ENCODE data around the gene SPATA2. TPM values are rescaled to one million over a fixed set of nuclear protein-coding genes. Genes with fewer than 3 reads are reported as not detected.
A peak's percentile ranks its signal among the peaks of the same experiment; 100 is the strongest.

SPATA2 gene
- total RNA-seq, 1 experiment from 2014 or later: 0.56 TPM

- H3K4me3 ChIP-seq: no peak overlapping the region
- no peaks in the 10 kb centered on the region for H3K9me3 ChIP-seq
- H3K36me3 ChIP-seq: peaks cover 21% of the 10 kb centered on the region
- no peaks in the 10 kb centered on the region for H3K27me3 ChIP-seq
- no peak for DNase-seq
Observed at GRCh38 chr20:49892260-49892659, 23.1 kb downstream of the SPATA2 start.

GRCh38 chr20:49891476-49892110 is 23.7 kb downstream of the SPATA2 start:
- no peak for DNase-seq
- no peaks in the 10 kb centered on the region for H3K9me3 ChIP-seq
- peaks cover 21% of the 10 kb centered on the region for H3K36me3 ChIP-seq
- H3K27me3 ChIP-seq: no peaks in the 10 kb centered on the region
- no peak overlapping the region for H3K4me3 ChIP-seq

- DNase-seq: no peak
Observed at GRCh38 chr20:49890471-49891361, 24.6 kb downstream of the SPATA2 start.

GRCh38 chr20:49889935-49890333 is 25.4 kb downstream of the SPATA2 start:
- H3K4me3 ChIP-seq: no peak overlapping the region
- H3K36me3 ChIP-seq: peaks cover 26% of the 10 kb centered on the region
- DNase-seq: no peak
- H3K27me3 ChIP-seq: no peaks in the 10 kb centered on the region
- no peaks in the 10 kb centered on the region for H3K9me3 ChIP-seq

More at GRCh38 chr20:49890471-49891361, 24.6 kb downstream of the SPATA2 start:
- Histone ChIP-seq H3K9me3 (no peaks in the 10 kb centered on the region), H3K36me3 (peaks cover 21% of the 10 kb centered on the region), H3K27me3 (no peaks in the 10 kb centered on the region), H3K4me3 (no peak overlapping the region)

- H3K9me3 ChIP-seq: no peaks in the 10 kb centered on the region
- no peaks in the 10 kb centered on the region for H3K27me3 ChIP-seq
- peaks cover 30% of the 10 kb centered on the region for H3K36me3 ChIP-seq
- DNase-seq: no peak
- no peak overlapping the region for H3K4me3 ChIP-seq
Observed at GRCh38 chr20:49889001-49889934, 26.1 kb downstream of the SPATA2 start.

GRCh38 chr20:49888212-49889000 is 26.9 kb downstream of the SPATA2 start:
- Histone ChIP-seq H3K27me3 (no peaks in the 10 kb centered on the region), H3K4me3 (no peak overlapping the region), H3K9me3 (no peaks in the 10 kb centered on the region), H3K36me3 (peaks cover 36% of the 10 kb centered on the region)
- no peak for DNase-seq

- H3K36me3 ChIP-seq: peaks cover 41% of the 10 kb centered on the region
- H3K4me3 ChIP-seq: no peak overlapping the region
- H3K27me3 ChIP-seq: no peaks in the 10 kb centered on the region
- DNase-seq: no peak
- no peaks in the 10 kb centered on the region for H3K9me3 ChIP-seq
Observed at GRCh38 chr20:49887251-49888211, 27.8 kb downstream of the SPATA2 start.

- DNase-seq: no peak
- H3K9me3 ChIP-seq: no peaks in the 10 kb centered on the region
- H3K36me3 ChIP-seq: peaks cover 41% of the 10 kb centered on the region
- H3K4me3 ChIP-seq: no peak overlapping the region
- no peaks in the 10 kb centered on the region for H3K27me3 ChIP-seq
Observed at GRCh38 chr20:49886571-49887213, 28.6 kb downstream of the SPATA2 start.

GRCh38 chr20:49885558-49886332 is 29.6 kb downstream of the SPATA2 start:
- Histone ChIP-seq H3K9me3 (no peaks in the 10 kb centered on the region), H3K36me3 (peaks cover 43% of the 10 kb centered on the region), H3K4me3 (no peak overlapping the region), H3K27me3 (no peaks in the 10 kb centered on the region)
- DNase-seq: no peak

- Histone ChIP-seq H3K9me3 (no peaks in the 10 kb centered on the region), H3K4me3 (no peak overlapping the region), H3K27me3 (no peaks in the 10 kb centered on the region), H3K36me3 (peaks cover 35% of the 10 kb centered on the region)
- no peak for DNase-seq
Observed at GRCh38 chr20:49883246-49883802, 32.0 kb downstream of the SPATA2 start.

GRCh38 chr20:49882171-49882970 is 33.0 kb downstream of the SPATA2 start:
- Histone ChIP-seq H3K36me3 (peaks cover 33% of the 10 kb centered on the region), H3K4me3 (no peak overlapping the region), H3K9me3 (no peaks in the 10 kb centered on the region), H3K27me3 (no peaks in the 10 kb centered on the region)
- DNase-seq: no peak

GRCh38 chr20:49880724-49881445 is 34.4 kb downstream of the SPATA2 start:
- DNase-seq: no peak
- H3K9me3 ChIP-seq: no peaks in the 10 kb centered on the region
- peaks cover 35% of the 10 kb centered on the region for H3K36me3 ChIP-seq
- H3K27me3 ChIP-seq: no peaks in the 10 kb centered on the region
- H3K4me3 ChIP-seq: no peak overlapping the region

- peaks cover 34% of the 10 kb centered on the region for H3K36me3 ChIP-seq
- H3K27me3 ChIP-seq: no peaks in the 10 kb centered on the region
- peak; percentile 62 for DNase-seq
- no peaks in the 10 kb centered on the region for H3K9me3 ChIP-seq
- no peak overlapping the region for H3K4me3 ChIP-seq
Observed at GRCh38 chr20:49880177-49880576, 35.2 kb downstream of the SPATA2 start.

All from MG63 (cell line).